Endothelial cell of umbilical vein (primary cell): ENCODE data around the gene PRRC2C. TPM values are rescaled to one million over a fixed set of nuclear protein-coding genes. Genes with fewer than 3 reads are reported as not detected.

Source experiments
- BruUV-seq: library from RNA; stranded (reverse); fragments of 400-500 nt; replicated peaks from 2 replicates; lab custom pipeline; 2021; lab: Mats Ljungman, UMichigan
- CTCF ChIA-PET: fragments of 300-600, 350-600 bp; sonication (Branson Sonifier 250); formaldehyde crosslinking; loops from one replicate; lab custom pipeline; 2021; ENCODE audit warnings: antibody characterized with exemption, inconsistent platforms; lab: Charles Lee
- POLR2A ChIA-PET: fragments of 300-600, 350-600 bp; sonication (Branson Sonifier 250); formaldehyde crosslinking; loops from one replicate; lab custom pipeline; 2021; ENCODE audit warnings: antibody characterized with exemption, inconsistent platforms; lab: Charles Lee
- DNase-seq: peaks from one replicate; pipeline ENCODE4 v3.0.0-alpha.2; 2011; ENCODE audit warnings: low read depth, low spot score
- FAIRE-seq: peaks from 2 replicates; lab custom pipeline; 2011; peaks lifted over from hg19 to GRCh38; lab: Jason Lieb, UNC
- H2AFZ ChIP-seq: 2 replicates; pipeline ENCODE4 v1.6.0; 2012; ENCODE audit warnings: low read depth, low read length, control low read depth, inconsistent platforms
- H3K27ac ChIP-seq: 2 replicates; pipeline ENCODE4 v1.5.1; 2011; ENCODE audit warnings: low read depth, mild to moderate bottlenecking, control low read depth, low read length, moderate library complexity; ENCODE audit not compliant: insufficient read depth
- H3K27me3 ChIP-seq, 2 experiments: 2 replicates each; pipeline versions ENCODE4 v1.6.0 to v1.6.1; 2011; ENCODE audit warnings: low read length in 2 of 2, mixed read lengths in 1 of 2; ENCODE audit not compliant: control insufficient read depth in 2 of 2, insufficient read depth in 2 of 2
- H3K36me3 ChIP-seq, 2 experiments: 2 replicates in 1 of 2; 3 replicates in 1 of 2; pipeline ENCODE4 v1.5.1; 2011; ENCODE audit warnings: low read length in 2 of 2, mild to moderate bottlenecking in 1 of 2, moderate library complexity in 1 of 2; ENCODE audit not compliant: control insufficient read depth in 2 of 2, insufficient read depth in 2 of 2; ENCODE audit errors: extremely low read depth in 1 of 2
- H3K4me1 ChIP-seq: 3 replicates; pipeline ENCODE4 v1.5.1; 2011; ENCODE audit warnings: mild to moderate bottlenecking, low read length; ENCODE audit not compliant: control insufficient read depth, insufficient read depth; ENCODE audit errors: extremely low read depth
- H3K4me2 ChIP-seq: 2 replicates; pipeline ENCODE4 v1.6.1; 2011; ENCODE audit warnings: low read length, control low read depth, mixed read lengths; ENCODE audit not compliant: insufficient read depth
- H3K4me3 ChIP-seq, 3 experiments: fragments of 200-600 bp in 1 of 3; sonication (generic), shearing (Covaris generic) in 1 of 3; replicated peaks in 1 of 3; 2 replicates each; pipeline ENCODE4 v1.5.1; 2011 to 2016; ENCODE audit warnings: control low read depth in 3 of 3, low read length in 3 of 3, mild to moderate bottlenecking in 2 of 3, inconsistent platforms in 1 of 3, low read depth in 1 of 3, moderate library complexity in 1 of 3; ENCODE audit not compliant: insufficient read depth in 1 of 3
- H3K79me2 ChIP-seq: 2 replicates; pipeline ENCODE4 v1.6.0; 2012; ENCODE audit warnings: low read length, inconsistent platforms; ENCODE audit not compliant: control insufficient read depth, insufficient read depth
- H3K9ac ChIP-seq: replicated peaks from 2 replicates; pipeline ENCODE3; 2011; ENCODE audit warnings: low read length, control low read depth; ENCODE audit not compliant: insufficient read depth; ENCODE audit errors: extremely low read depth
- H3K9me1 ChIP-seq: replicated peaks from 3 replicates; pipeline ENCODE4 v1.6.0; 2011; ENCODE audit warnings: mild to moderate bottlenecking, low read length; ENCODE audit not compliant: control insufficient read depth, insufficient read depth; ENCODE audit errors: extremely low read depth
- H3K9me3 ChIP-seq: replicated peaks from 2 replicates; pipeline ENCODE4 v1.5.1; 2012; ENCODE audit warnings: low read length, inconsistent platforms; ENCODE audit not compliant: control insufficient read depth, insufficient read depth
- H4K20me1 ChIP-seq: replicated peaks from 2 replicates; pipeline ENCODE3; 2011; ENCODE audit warnings: mild to moderate bottlenecking, low read length; ENCODE audit not compliant: control insufficient read depth, insufficient read depth; ENCODE audit errors: extremely low read depth
- CTCF ChIP-seq, 2 donors: IDR thresholded peaks; 1 replicate in 1 of 2; 2 replicates in 1 of 2; pipeline ENCODE4 v1.5.1; 2011; ENCODE audit warnings: low read length in 2 of 2, mild to moderate bottlenecking in 2 of 2, moderate library complexity in 2 of 2, control low read depth in 1 of 2, inconsistent platforms in 1 of 2, low read depth in 1 of 2; ENCODE audit not compliant: insufficient read depth in 1 of 2; ENCODE audit errors: extremely low read depth in 1 of 2
- EZH2 ChIP-seq: IDR thresholded peaks from 2 replicates; pipeline ENCODE4 v1.6.1; 2012; ENCODE audit warnings: borderline replicate concordance, low read depth, mild to moderate bottlenecking, moderate library complexity, low read length, inconsistent platforms; ENCODE audit not compliant: severe bottlenecking
- FOS ChIP-seq: IDR thresholded peaks from 2 replicates; pipeline ENCODE4 v1.6.1; 2011; ENCODE audit warnings: mild to moderate bottlenecking, low read length, moderate library complexity, borderline replicate concordance; ENCODE audit not compliant: insufficient read depth
- GATA2 ChIP-seq: IDR thresholded peaks from 2 replicates; pipeline ENCODE4 v1.7.0; 2011; ENCODE audit warnings: low read depth, mild to moderate bottlenecking, moderate library complexity, mixed read lengths, low read length; ENCODE audit not compliant: insufficient read length, insufficient read depth
- JUN ChIP-seq: IDR thresholded peaks from 2 replicates; pipeline ENCODE4 v1.6.1; 2011; ENCODE audit warnings: borderline replicate concordance, low read depth; ENCODE audit not compliant: insufficient read length, insufficient read depth
- MAX ChIP-seq: IDR thresholded peaks from 2 replicates; pipeline ENCODE4 v1.6.1; 2011; ENCODE audit not compliant: insufficient read depth, insufficient read length
- MYC ChIP-seq: IDR thresholded peaks from one replicate; pipeline ENCODE4 v1.6.1; 2011; ENCODE audit warnings: mild to moderate bottlenecking, low read depth, low read length
- POLR2A ChIP-seq: IDR thresholded peaks from 2 replicates; pipeline ENCODE4 v1.6.1; 2012; ENCODE audit warnings: low read depth, mild to moderate bottlenecking, control low read depth, low read length
- POLR2AphosphoS5 ChIP-seq: IDR thresholded peaks from 2 replicates; pipeline ENCODE4 v1.6.1; 2012; ENCODE audit warnings: low read depth, mild to moderate bottlenecking, control low read depth, low read length, moderate library complexity; ENCODE audit not compliant: insufficient read depth
- dilution Hi-C: fragments of 300-500 bp; cut with MboI; formaldehyde crosslinking; loops from one replicate; pipeline ENCODE4 v1.15.0; 2019; ENCODE audit warnings: low sequenced_read_pairs; ENCODE audit not compliant: extremely low pct_ligation_motif_present
- intact Hi-C: fragments of 100-400 bp; cut with micrococcal nuclease; formaldehyde crosslinking; loops from one replicate; pipeline ENCODE4 v1.10.0; 2022
- polyA plus RNA-seq, 4 experiments: library from polyadenylated mRNA; depleted of rRNA in 3 of 4; stranded (reverse) in 3 of 4; unstranded in 1 of 4; fragments of >200 nt; gene quantifications; 2 replicates each; pipeline versions ENCODE4 v1.2.1 to v1.2.3, GENCODE V29; 2011 to 2012; ENCODE audit warnings: missing spikeins in 1 of 4
- total RNA-seq: library from RNA; stranded (reverse); gene quantifications from 2 replicates; pipeline ENCODE4 v1.2.3, GENCODE V29; 2021

PRRC2C gene
- total and polyA plus RNA-seq, 2 donors (not counting 3 experiments of a cell fraction or from before 2014, with no cell fraction given), result 65.7 to 199 TPM

DNA sequence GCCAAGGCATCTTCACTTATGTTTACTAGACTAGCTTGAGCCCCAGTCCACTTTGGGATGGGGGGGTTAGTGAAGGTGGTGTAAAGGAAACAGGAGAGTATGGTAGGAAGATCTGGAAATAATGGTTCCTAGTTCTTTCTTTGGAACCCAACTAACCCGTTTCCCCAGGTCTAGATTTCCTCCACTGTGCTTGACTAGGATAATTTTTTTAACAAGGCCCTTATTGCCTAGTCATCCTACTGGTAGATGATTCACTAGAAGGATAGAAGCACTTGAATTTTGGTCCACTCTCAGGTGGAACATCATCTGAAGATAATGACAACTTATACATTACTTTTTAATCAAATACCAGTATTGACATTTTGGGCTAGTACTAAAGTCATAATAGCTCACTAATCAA, 90.8 kb downstream of the PRRC2C start:
- dilution Hi-C loops, result no loop called here
- Histone ChIP-seq H4K20me1 (peaks cover 2% of the 10 kb centered on the region), H3K36me3 (peaks cover 15 to 52% of the 10 kb centered on the region in 2 experiments), H2AFZ (no peak overlapping the region), H3K9ac (no peak overlapping the region), H3K79me2 (peaks cover 3% of the 10 kb centered on the region), H3K27ac (no peak overlapping the region), H3K4me2 (no peak overlapping the region), H3K9me1 (no peaks in the 10 kb centered on the region), H3K9me3 (no peaks in the 10 kb centered on the region), H3K4me1 (no peaks in the 10 kb centered on the region), H3K4me3 (no peak overlapping the region), H3K27me3 (no peaks in the 10 kb centered on the region)
- POLR2A ChIA-PET, result no interaction called here
- CTCF ChIA-PET, result interaction anchor here (1.0 kb wide), 1 partner anchor 140 kb away, joined by 3 read pairs; no protein-coding TSS in a partner anchor
- no TSS peak for BruUV-seq
- FAIRE-seq (no peak), DNase-seq (no peak)
- intact Hi-C loops, result no loop called here
- TF ChIP-seq GATA2 (no peak), EZH2 (no peak), MAX (no peak), MYC (no peak), CTCF (IDR thresholded peaks at IDR 0.05; ENCODE audit: extremely low read depth in 1 of 2, insufficient read depth in 1 of 2, low read depth in 1 of 2, low read length in 2 of 2) (no peak), POLR2A (no peak)

DNA sequence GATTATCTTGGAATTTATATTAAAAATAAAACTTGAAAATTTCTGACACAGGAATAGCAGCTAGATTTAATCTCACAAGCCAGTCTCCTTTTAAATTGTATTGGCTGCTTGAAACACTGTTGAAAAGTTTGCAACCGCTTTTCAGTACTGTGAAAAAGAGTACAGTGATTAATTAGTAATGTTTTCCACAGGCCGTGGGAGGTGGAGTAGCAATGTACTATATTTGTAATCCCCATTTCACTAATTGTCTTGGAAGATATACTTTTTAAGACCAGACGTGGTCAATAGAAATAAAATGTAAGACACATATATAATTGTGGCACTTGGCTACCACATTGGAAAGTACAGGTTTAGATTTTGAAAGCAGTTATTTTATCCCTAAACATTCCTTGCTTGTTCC, 95.9 kb downstream of the PRRC2C start:
- TF ChIP-seq MAX, result no peak
- no peak for TF ChIP-seq GATA2
- TF ChIP-seq FOS, result no peak
- TF ChIP-seq MYC, result no peak
- TF ChIP-seq JUN, result no peak
- TF ChIP-seq POLR2A, result no peak
- no peak for TF ChIP-seq EZH2
- no peak for TF ChIP-seq CTCF (IDR thresholded peaks at IDR 0.05; ENCODE audit: extremely low read depth in 1 of 2, insufficient read depth in 1 of 2, low read depth in 1 of 2, low read length in 2 of 2)
- TF ChIP-seq POLR2AphosphoS5, result no peak
- no peak overlapping the region for H2AFZ ChIP-seq
- CTCF ChIA-PET, result no interaction called here

More for the DNA sequence above, 95.9 kb downstream of the PRRC2C start:
- no peak for DNase-seq
- Histone ChIP-seq H3K27me3 (no peaks in the 10 kb centered on the region), H3K4me3 (no peak overlapping the region), H3K9ac (no peak overlapping the region), H3K4me2 (no peak overlapping the region), H3K9me3 (no peaks in the 10 kb centered on the region), H3K27ac (no peak overlapping the region), H3K4me1 (no peaks in the 10 kb centered on the region), H3K36me3 (peaks cover 21 to 49% of the 10 kb centered on the region in 2 experiments), H3K79me2 (no peaks in the 10 kb centered on the region), H4K20me1 (peaks cover 2% of the 10 kb centered on the region), H3K9me1 (no peaks in the 10 kb centered on the region)
- POLR2A ChIA-PET, result no interaction called here
- no TSS peak for BruUV-seq
- dilution Hi-C loops, result no loop called here
- intact Hi-C loops, result no loop called here
- no peak for FAIRE-seq
